ENCODE data around the gene TRPV5.

DNA sequence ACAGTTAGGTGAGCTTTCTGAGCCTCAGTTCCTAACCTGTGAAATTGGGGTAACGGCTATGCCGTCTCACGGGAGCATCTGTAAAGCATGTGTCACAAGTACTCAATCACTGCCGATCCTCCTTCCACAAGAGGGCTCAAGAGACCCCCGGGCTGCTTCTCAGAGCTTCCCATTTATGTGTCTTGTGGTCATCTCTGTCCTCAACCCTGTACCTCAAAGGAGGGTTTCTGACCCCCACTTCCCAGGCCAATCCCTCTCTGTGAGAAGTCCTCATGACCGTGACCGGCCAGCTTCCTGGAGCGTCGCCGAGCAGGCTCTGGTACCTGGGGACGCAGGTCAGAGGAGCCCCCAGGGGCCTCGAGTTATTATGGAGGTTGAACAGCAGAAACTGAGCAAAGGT, 510 bp upstream of the TRPV5 start:
- TF ChIP-seq, protein P1, sequence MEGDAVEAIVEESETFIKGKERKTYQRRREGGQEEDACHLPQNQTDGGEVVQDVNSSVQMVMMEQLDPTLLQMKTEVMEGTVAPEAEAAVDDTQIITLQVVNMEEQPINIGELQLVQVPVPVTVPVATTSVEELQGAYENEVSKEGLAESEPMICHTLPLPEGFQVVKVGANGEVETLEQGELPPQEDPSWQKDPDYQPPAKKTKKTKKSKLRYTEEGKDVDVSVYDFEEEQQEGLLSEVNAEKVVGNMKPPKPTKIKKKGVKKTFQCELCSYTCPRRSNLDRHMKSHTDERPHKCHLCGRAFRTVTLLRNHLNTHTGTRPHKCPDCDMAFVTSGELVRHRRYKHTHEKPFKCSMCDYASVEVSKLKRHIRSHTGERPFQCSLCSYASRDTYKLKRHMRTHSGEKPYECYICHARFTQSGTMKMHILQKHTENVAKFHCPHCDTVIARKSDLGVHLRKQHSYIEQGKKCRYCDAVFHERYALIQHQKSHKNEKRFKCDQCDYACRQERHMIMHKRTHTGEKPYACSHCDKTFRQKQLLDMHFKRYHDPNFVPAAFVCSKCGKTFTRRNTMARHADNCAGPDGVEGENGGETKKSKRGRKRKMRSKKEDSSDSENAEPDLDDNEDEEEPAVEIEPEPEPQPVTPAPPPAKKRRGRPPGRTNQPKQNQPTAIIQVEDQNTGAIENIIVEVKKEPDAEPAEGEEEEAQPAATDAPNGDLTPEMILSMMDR (IDR thresholded peaks at IDR 0.05): no peak
- TF ChIP-seq POLR2A (IDR thresholded peaks at IDR 0.05) (no peak), EP300 (IDR thresholded peaks at IDR 0.05) (no peak)
